ENCODE measurements around the gene GTF3C5.

The GTF3C5 gene

DNA sequence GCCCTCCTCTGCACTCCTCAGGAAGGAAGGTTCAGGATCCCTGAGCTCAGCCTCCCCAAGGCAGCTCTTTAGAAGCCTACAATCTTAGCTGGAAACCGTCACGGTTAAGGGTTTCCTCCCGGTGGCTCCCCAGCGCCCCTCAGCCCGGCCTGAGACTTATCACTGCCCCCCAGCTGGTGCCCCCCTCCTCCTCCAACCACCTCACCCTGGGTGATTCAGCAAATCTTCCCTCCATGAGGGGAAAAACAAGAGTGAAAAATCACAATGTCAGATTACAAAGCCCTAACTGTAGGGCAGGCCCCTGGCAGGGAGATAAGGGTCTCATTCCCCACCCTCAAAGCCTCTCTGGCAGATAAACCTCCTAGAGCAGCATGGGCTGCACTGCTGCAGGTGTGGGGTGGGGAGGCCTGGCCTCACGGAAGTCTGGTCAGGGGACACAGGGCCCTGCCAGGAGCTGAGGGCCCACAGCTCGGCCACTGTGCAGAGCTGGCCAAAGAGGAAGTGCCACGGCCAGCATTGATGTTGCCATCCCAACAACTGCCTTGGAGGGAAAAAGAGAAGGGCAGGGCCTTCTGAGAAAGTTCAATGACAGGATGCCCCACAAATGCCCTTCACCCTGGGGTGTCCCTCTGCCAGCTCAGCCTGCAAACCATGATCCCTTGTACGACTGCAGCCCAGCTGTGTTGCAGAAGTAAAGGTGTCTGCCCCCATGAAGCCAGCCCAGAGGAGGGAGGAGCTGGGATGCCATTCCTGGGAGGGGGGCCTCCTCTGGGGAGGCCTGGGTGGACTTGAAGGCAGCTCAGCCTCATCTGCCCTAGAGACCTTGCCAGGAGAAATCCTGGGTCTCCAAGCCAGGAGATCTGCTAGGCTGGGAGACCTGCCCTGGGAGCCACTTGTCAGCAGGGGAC lies 26.5 kb upstream of the GTF3C5 start:
- peak; percentile 18 for DNase-seq (ENCODE audit: low spot score)
- in situ Hi-C loops (cut with MboI; ENCODE audit: low sequenced_read_pairs, unreplicated experiment) = no loop called here
- TF ChIP-seq, protein P1, sequence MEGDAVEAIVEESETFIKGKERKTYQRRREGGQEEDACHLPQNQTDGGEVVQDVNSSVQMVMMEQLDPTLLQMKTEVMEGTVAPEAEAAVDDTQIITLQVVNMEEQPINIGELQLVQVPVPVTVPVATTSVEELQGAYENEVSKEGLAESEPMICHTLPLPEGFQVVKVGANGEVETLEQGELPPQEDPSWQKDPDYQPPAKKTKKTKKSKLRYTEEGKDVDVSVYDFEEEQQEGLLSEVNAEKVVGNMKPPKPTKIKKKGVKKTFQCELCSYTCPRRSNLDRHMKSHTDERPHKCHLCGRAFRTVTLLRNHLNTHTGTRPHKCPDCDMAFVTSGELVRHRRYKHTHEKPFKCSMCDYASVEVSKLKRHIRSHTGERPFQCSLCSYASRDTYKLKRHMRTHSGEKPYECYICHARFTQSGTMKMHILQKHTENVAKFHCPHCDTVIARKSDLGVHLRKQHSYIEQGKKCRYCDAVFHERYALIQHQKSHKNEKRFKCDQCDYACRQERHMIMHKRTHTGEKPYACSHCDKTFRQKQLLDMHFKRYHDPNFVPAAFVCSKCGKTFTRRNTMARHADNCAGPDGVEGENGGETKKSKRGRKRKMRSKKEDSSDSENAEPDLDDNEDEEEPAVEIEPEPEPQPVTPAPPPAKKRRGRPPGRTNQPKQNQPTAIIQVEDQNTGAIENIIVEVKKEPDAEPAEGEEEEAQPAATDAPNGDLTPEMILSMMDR (IDR thresholded peaks at IDR 0.05; ENCODE audit: borderline replicate concordance, control extremely low read depth, extremely low read depth, insufficient read depth, missing control alignments) = no peak

GRCh38 chr9:133004999-133005760 lies 25.6 kb upstream of the GTF3C5 start:
- in situ Hi-C loops (cut with MboI; ENCODE audit: low sequenced_read_pairs, unreplicated experiment) = no loop called here
- TF ChIP-seq, protein P1 (IDR thresholded peaks at IDR 0.05; ENCODE audit: borderline replicate concordance, control extremely low read depth, extremely low read depth, insufficient read depth, missing control alignments) = no peak
- peak; percentile 15 for DNase-seq (ENCODE audit: low spot score)

GRCh38 chr9:133005957-133006356 lies 24.8 kb upstream of the GTF3C5 start:
- in situ Hi-C loops (cut with MboI; ENCODE audit: low sequenced_read_pairs, unreplicated experiment) = no loop called here
- no peak for DNase-seq (ENCODE audit: low spot score)
- TF ChIP-seq, protein P1 (IDR thresholded peaks at IDR 0.05; ENCODE audit: borderline replicate concordance, control extremely low read depth, extremely low read depth, insufficient read depth, missing control alignments) = no peak

- in situ Hi-C loops (cut with MboI; ENCODE audit: low sequenced_read_pairs, unreplicated experiment) = no loop called here
- no peak for DNase-seq (ENCODE audit: low spot score)
- TF ChIP-seq, protein P1 (IDR thresholded peaks at IDR 0.05; ENCODE audit: borderline replicate concordance, control extremely low read depth, extremely low read depth, insufficient read depth, missing control alignments) = no peak
These were observed 24.0 kb upstream of the GTF3C5 start for GRCh38 chr9:133006731-133007352.

DNA sequence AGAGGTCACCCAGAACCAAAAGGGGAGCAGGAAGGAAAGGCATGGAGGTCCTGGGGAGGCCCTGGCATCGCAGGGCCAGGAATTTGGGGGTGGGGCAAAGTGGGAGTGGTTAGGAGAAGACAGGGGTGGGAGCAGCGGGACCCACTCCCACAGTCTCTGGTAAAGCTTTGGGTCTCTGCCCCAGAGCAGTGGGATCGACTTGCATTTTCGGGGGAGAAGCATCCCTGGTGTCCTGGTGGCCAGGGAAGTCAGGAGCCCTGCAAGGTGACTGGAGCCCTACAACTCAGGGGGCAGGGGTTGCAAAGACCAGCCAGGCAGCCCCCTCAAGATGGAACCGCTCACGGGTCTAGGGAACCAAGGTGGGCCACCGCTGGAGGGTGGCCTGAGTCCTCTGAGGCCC lies 22.4 kb upstream of the GTF3C5 start:
- in situ Hi-C loops (cut with MboI; ENCODE audit: low sequenced_read_pairs, unreplicated experiment) = no loop called here
- DNase-seq (ENCODE audit: low spot score) = no peak
- TF ChIP-seq, protein P1 (IDR thresholded peaks at IDR 0.05; ENCODE audit: borderline replicate concordance, control extremely low read depth, extremely low read depth, insufficient read depth, missing control alignments) = no peak

DNA sequence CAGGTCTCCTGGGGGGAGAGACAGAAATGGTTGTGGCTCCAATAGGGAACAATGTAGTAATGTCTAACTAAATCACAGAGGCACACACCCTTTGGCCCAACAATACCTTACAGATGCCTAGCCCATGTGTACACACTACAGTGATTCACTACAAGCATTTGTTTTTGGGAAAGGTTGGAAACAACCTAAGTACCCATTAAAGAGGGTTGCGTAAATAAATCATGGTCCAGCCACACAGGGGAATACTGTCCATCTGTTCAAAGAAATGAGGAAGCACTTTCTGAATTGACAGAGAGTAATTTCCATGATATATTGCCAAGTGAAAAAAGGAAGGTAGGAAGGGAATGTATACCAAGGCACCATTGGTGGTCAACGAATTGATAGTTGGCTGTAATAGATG lies 22.0 kb upstream of the GTF3C5 start:
- in situ Hi-C loops (cut with MboI; ENCODE audit: low sequenced_read_pairs, unreplicated experiment) = no loop called here
- TF ChIP-seq, protein P1 (IDR thresholded peaks at IDR 0.05; ENCODE audit: borderline replicate concordance, control extremely low read depth, extremely low read depth, insufficient read depth, missing control alignments) = no peak
- no peak for DNase-seq (ENCODE audit: low spot score)
